ENCODE data around the gene RAB14.
A peak's percentile ranks its signal among the peaks of the same experiment; 100 is the strongest.

The RAB14 gene

DNA sequence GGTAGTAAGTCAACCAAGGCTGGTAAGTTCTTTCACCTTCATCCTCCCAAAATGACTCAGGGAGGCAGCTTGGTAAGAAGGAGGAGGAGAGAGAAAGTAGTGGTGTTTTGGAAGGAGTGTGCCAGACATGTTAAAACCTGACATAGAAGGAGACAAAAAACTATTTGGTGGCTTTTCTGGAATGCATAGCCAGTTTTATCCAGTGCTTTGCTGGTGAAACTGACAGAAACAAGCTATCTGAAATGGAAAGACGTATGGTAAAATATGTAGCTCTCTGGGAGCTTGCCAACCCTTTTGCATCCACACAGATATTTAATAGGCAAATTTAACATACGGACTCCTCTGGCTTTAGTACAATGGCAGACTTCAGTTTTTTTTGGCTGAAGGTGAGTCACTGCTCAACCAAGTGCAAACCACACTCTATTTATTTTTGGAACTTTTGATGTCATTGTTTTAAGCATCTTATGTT, 45.4 kb downstream of the RAB14 start:
- no peak overlapping the region for H2AFZ ChIP-seq (ENCODE audit: low read depth)
- no peaks in the 10 kb centered on the region for H3K27me3 ChIP-seq (ENCODE audit: insufficient read depth, low read depth)
- 0 out of 2 replicates have a peak overlapping the region, but pooled peaks have one; percentile 20 for H3K4me2 ChIP-seq
- TF ChIP-seq, protein P1, sequence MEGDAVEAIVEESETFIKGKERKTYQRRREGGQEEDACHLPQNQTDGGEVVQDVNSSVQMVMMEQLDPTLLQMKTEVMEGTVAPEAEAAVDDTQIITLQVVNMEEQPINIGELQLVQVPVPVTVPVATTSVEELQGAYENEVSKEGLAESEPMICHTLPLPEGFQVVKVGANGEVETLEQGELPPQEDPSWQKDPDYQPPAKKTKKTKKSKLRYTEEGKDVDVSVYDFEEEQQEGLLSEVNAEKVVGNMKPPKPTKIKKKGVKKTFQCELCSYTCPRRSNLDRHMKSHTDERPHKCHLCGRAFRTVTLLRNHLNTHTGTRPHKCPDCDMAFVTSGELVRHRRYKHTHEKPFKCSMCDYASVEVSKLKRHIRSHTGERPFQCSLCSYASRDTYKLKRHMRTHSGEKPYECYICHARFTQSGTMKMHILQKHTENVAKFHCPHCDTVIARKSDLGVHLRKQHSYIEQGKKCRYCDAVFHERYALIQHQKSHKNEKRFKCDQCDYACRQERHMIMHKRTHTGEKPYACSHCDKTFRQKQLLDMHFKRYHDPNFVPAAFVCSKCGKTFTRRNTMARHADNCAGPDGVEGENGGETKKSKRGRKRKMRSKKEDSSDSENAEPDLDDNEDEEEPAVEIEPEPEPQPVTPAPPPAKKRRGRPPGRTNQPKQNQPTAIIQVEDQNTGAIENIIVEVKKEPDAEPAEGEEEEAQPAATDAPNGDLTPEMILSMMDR (conservative IDR thresholded peaks at IDR 0.05; ENCODE audit: low read depth, low read length) = no peak
- no peaks in the 10 kb centered on the region for H4K20me1 ChIP-seq (ENCODE audit: insufficient read depth)
- no peak overlapping the region for H3K27ac ChIP-seq
- H3K4me1 ChIP-seq (ENCODE audit: low read depth, poor library complexity, severe bottlenecking) = peaks cover 31% of the 10 kb centered on the region
- no peaks in the 10 kb centered on the region for H3K79me2 ChIP-seq (ENCODE audit: insufficient read depth, low read depth)
- H3K36me3 ChIP-seq (ENCODE audit: insufficient read depth) = no peaks in the 10 kb centered on the region
- H3K9ac ChIP-seq = no peak overlapping the region
- H3K4me3 ChIP-seq (IDR thresholded peaks at IDR 0.05; ENCODE audit: insufficient read depth, low read depth, low read length) = no peak overlapping the region

DNA sequence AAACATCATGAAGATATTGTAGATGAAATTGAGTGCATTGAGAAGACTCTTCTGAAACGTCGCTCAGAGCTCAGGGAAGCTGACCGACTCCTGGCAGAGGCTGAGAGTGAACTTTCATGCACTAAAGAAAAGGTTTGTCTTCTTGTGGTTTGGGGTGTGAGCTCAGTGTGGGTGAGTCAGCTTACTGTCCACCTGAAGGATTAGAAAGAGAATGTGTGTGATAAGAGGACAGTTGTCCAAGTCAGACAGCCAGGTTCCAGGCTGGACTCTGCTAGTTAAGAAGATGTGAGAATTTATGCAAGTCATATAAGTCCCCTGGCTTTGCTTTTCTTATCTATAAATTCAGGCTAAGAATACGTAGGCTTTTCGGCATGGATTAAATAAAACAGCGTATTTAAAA, 46.9 kb downstream of the RAB14 start:
- Histone ChIP-seq H3K27ac (0 out of 2 replicates have a peak overlapping the region, but pooled peaks have one; percentile 19), H3K4me2 (no peak overlapping the region), H3K27me3 (ENCODE audit: insufficient read depth, low read depth) (no peaks in the 10 kb centered on the region), H3K4me1 (ENCODE audit: low read depth, poor library complexity, severe bottlenecking) (peaks cover 31% of the 10 kb centered on the region), H3K9ac (no peak overlapping the region), H3K79me2 (ENCODE audit: insufficient read depth, low read depth) (no peaks in the 10 kb centered on the region), H3K36me3 (ENCODE audit: insufficient read depth) (no peaks in the 10 kb centered on the region), H3K4me3 (IDR thresholded peaks at IDR 0.05; ENCODE audit: insufficient read depth, low read depth, low read length) (no peak overlapping the region), H4K20me1 (ENCODE audit: insufficient read depth) (no peaks in the 10 kb centered on the region), H2AFZ (ENCODE audit: low read depth) (no peak overlapping the region)
- TF ChIP-seq, protein P1 (conservative IDR thresholded peaks at IDR 0.05; ENCODE audit: low read depth, low read length) = no peak

DNA sequence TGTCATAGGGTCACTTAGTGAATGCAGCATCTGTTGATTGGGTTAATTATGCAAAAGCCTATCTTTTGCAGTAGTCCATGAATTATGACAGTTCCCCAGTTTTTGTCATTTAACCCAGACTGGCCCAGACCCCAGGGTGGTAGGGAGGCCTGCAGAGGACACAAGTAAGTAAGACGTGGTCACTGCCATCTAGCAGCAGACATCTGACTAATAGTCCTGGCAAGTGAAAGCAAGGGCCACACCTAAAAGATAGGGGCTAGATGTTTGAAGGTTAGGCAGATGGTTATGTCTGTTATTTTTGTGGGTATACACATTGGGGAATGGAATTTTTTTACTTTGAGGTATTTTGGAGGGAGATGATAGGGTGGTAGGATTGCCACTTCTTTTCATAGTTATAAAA, 48.0 kb downstream of the RAB14 start:
- TF ChIP-seq, protein P1 (conservative IDR thresholded peaks at IDR 0.05; ENCODE audit: low read depth, low read length) = no peak
- Histone ChIP-seq H3K4me2 (no peak overlapping the region), H3K27me3 (ENCODE audit: insufficient read depth, low read depth) (no peaks in the 10 kb centered on the region), H3K9ac (no peak overlapping the region), H3K4me3 (IDR thresholded peaks at IDR 0.05; ENCODE audit: insufficient read depth, low read depth, low read length) (no peak overlapping the region), H3K4me1 (ENCODE audit: low read depth, poor library complexity, severe bottlenecking) (peaks cover 31% of the 10 kb centered on the region), H3K27ac (no peak overlapping the region), H3K36me3 (ENCODE audit: insufficient read depth) (no peaks in the 10 kb centered on the region), H4K20me1 (ENCODE audit: insufficient read depth) (no peaks in the 10 kb centered on the region), H3K79me2 (ENCODE audit: insufficient read depth, low read depth) (no peaks in the 10 kb centered on the region), H2AFZ (ENCODE audit: low read depth) (no peak overlapping the region)

DNA sequence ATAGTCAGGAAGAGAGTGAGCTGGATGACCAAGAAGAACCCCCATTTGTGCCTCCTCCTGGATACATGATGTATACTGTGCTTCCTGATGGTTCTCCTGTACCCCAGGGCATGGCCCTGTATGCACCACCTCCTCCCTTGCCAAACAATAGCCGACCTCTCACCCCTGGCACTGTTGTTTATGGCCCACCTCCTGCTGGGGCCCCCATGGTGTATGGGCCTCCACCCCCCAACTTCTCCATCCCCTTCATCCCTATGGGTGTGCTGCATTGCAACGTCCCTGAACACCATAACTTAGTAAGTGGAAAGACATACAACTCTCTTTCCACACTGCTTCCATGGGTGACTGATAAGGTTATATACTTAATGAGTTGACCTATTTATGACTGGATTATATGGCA, 51.5 kb downstream of the RAB14 start:
- H3K36me3 ChIP-seq (ENCODE audit: insufficient read depth) = no peaks in the 10 kb centered on the region
- no peak overlapping the region for H3K9ac ChIP-seq
- peaks cover 13% of the 10 kb centered on the region for H3K4me1 ChIP-seq (ENCODE audit: low read depth, poor library complexity, severe bottlenecking)
- no peak overlapping the region for H3K27ac ChIP-seq
- no peak overlapping the region for H2AFZ ChIP-seq (ENCODE audit: low read depth)
- H4K20me1 ChIP-seq (ENCODE audit: insufficient read depth) = no peaks in the 10 kb centered on the region
- H3K4me2 ChIP-seq = no peak overlapping the region
- TF ChIP-seq, protein P1 (conservative IDR thresholded peaks at IDR 0.05; ENCODE audit: low read depth, low read length) = no peak
- no peaks in the 10 kb centered on the region for H3K27me3 ChIP-seq (ENCODE audit: insufficient read depth, low read depth)
- no peak overlapping the region for H3K4me3 ChIP-seq (IDR thresholded peaks at IDR 0.05; ENCODE audit: insufficient read depth, low read depth, low read length)
- no peaks in the 10 kb centered on the region for H3K79me2 ChIP-seq (ENCODE audit: insufficient read depth, low read depth)
